ENCODE data around the gene PRXL2B. TPM values are rescaled to one million over a fixed set of nuclear protein-coding genes. Genes with fewer than 3 reads are reported as not detected.
"Not testable (repeated sequence)": the region's sequence is repeated elsewhere in the genome, so short reads cannot be mapped to it uniquely, and the experiment has no call there.

Gene PRXL2B
- total RNA-seq, 1 donor from 2014 or later: 34.7 TPM

DNA sequence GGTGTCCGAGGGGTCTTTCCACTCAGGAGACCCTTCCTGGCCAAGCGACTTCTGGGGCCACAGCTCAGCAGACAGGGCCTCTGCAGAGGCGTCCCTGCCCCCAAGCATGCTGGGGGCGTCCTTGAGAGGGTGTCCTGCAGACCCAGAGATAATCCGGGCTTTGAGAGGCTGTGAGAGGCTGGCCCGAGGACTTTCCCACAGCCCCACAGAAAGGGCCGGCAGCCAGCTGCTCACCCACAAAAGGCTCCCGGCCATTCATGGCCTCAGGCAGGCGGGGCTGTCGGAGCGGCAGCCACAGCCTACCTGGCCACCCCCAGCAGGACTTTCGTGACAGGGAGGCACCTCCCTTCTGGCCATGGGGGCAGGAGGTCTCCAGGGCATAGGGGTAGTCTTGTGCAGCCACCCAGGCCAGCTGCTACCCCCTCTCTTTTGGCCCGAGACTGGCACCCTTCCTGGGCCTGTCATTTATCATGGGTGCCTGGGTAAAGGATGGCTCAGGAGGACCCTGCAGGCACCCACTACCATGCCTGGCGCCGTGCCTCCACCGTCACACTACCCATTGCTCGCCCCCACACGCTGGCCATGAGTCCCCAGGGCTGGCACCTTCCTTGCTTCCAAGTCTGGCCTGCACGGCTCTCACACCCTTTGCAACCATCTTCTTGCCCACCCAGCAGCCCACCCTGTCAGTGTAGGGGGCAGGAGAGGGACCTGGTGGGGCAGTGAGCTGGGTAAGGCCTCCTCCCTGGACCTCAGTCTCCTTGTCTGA lies 41.5 kb upstream of the PRXL2B start:
- H3K4me1 Mint-ChIP-seq: peaks cover 26% of the 10 kb centered on the region
- TF ChIP-seq, protein P1, sequence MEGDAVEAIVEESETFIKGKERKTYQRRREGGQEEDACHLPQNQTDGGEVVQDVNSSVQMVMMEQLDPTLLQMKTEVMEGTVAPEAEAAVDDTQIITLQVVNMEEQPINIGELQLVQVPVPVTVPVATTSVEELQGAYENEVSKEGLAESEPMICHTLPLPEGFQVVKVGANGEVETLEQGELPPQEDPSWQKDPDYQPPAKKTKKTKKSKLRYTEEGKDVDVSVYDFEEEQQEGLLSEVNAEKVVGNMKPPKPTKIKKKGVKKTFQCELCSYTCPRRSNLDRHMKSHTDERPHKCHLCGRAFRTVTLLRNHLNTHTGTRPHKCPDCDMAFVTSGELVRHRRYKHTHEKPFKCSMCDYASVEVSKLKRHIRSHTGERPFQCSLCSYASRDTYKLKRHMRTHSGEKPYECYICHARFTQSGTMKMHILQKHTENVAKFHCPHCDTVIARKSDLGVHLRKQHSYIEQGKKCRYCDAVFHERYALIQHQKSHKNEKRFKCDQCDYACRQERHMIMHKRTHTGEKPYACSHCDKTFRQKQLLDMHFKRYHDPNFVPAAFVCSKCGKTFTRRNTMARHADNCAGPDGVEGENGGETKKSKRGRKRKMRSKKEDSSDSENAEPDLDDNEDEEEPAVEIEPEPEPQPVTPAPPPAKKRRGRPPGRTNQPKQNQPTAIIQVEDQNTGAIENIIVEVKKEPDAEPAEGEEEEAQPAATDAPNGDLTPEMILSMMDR (IDR thresholded peaks at IDR 0.05; ENCODE audit: unreplicated experiment): no peak
- DNase-seq (ENCODE audit: low spot score in 2 of 2, unreplicated experiment in 2 of 2): no peak
- H3K9me3 Mint-ChIP-seq: no peaks in the 10 kb centered on the region
- no peaks in the 10 kb centered on the region for H3K36me3 Mint-ChIP-seq
- H3K27me3 Mint-ChIP-seq (ENCODE audit: low read depth): peaks cover 1% of the 10 kb centered on the region
- H3K4me3 Mint-ChIP-seq: no peak overlapping the region
- H3K27ac Mint-ChIP-seq: peak overlapping the region; percentile 25

DNA sequence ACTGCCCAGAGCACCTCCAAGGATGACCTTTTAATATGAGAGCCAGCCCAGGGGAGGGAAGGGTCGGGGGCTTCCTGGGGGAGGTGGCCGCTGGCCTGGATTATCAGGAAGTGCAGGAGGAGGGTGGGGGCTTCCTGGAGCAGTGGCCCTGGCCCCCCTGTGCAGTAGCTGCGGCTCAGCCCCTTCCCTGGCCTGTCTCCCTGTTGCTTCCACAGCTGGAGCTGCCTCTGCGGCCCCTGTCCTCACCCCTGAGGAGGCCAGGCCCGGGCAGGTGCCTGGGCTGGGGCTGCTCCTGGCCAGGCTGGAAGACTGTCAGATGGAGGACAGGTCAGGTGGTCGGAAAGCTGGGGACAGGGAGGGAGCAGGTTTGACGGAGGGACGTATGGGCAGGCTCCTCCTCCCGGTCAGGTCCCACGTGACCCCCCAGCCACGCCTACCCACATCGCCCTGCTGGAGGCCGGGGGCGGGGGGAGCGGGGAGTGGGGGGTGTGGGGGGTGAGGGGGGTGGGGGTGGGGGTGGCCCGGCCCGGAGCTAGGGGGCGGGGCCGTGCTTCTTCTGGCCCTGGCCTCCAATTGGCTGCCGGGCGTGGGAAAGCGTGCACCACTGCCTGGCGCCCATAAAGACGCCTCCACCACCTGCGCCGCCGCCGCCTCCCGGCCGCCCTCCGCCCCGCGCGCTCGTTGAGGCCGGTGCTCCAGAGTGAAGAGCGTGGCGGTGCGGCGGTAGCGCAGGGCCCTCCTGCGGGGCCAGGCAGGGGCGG lies 40.6 kb upstream of the PRXL2B start:
- Mint-ChIP-seq H3K4me3 (no peak overlapping the region), H3K27me3 (ENCODE audit: low read depth) (peaks cover 1% of the 10 kb centered on the region), H3K9me3 (no peaks in the 10 kb centered on the region), H3K27ac (no peak overlapping the region), H3K4me1 (peaks cover 26% of the 10 kb centered on the region), H3K36me3 (no peaks in the 10 kb centered on the region)
- DNase-seq (ENCODE audit: low spot score in 2 of 2, unreplicated experiment in 2 of 2): peak; percentile 74 to 84
- TF ChIP-seq, protein P1 (IDR thresholded peaks at IDR 0.05; ENCODE audit: unreplicated experiment): no peak

DNA sequence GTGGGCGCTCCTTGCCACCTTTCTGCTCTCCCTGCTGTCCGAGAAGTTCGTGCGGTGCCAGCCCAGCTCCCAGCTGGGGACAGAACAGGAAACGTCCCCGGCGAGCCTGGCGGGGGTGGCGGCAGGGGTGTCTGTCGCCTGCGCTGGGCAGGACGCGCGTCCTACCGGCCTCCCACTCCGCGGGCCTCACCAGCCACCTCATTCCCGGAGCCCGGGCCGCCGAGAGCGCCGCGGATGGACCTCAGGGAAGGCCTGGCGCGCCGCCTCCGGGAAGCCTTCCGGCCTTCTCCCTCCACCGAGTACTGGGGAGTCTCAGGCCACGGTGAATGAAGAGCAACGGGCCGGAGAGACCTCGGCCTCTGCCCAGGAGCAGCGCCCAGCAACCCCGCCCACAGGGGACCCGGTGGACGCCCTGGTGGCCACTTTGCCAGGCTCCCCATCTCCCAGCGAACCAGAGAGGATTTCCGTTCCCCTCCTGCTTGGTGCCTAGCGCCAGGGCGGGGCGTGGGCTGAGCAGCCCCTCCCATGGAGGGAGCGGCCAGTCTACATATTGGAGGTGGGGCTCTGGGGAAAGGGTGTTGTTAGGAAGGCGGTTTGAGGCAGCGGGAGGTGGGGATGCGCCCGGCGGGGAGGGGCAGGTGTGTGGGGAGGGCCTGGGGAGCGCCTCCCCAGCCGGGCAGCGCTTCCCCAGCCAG lies 39.9 kb upstream of the PRXL2B start:
- H3K27ac Mint-ChIP-seq: no peak overlapping the region
- no peaks in the 10 kb centered on the region for H3K36me3 Mint-ChIP-seq
- no peaks in the 10 kb centered on the region for H3K9me3 Mint-ChIP-seq
- no peaks in the 10 kb centered on the region for H3K27me3 Mint-ChIP-seq (ENCODE audit: low read depth)
- H3K4me1 Mint-ChIP-seq: peaks cover 22% of the 10 kb centered on the region
- peak overlapping the region; percentile 64 for H3K4me3 Mint-ChIP-seq
- DNase-seq (ENCODE audit: low spot score in 2 of 2, unreplicated experiment in 2 of 2): no peak
- TF ChIP-seq, protein P1 (IDR thresholded peaks at IDR 0.05; ENCODE audit: unreplicated experiment): no peak

DNA sequence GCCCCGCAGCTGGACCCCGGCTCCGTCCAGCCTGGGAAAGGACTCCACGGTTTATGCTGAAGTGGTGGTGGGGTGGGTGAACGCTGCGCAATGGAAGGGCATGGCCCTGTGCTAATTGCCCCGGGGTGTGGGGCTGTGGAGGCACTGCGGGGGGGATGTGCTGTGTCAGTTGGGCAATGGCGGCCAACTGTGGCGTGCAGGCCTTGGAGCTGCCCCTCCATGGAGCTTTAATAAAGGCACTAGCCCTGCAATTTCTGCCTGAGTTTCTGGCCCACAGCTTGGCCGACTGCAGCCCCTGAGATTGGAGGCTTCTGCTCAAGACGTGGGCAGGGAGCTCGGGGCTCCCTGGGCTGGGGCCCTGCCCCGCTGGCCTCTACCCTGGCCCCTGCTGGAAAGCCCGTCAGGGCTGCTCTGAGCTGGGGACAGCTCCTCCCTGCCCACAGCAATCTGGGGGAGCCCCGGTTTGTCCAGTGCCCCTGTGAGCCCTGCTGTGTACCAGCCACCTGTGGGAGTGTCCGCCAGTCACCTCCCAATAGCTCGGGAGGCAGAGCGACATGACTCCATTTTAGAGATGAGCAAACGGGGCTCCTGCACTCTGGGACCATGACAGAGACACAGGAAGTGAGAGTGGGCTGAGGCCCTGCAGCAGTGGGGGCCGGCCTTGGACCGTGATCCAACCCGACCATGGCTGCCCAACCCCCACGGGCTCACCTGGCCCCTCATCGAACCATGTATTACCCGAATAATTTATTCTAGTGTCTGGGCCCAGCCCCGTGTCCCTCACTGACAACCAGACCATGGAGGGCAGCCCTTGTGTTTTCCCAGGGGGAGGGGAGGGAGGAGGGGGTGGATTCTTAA lies 39.1 kb upstream of the PRXL2B start:
- Mint-ChIP-seq H3K9me3 (no peaks in the 10 kb centered on the region), H3K36me3 (no peaks in the 10 kb centered on the region), H3K27ac (peak overlapping the region; percentile 79), H3K4me3 (peak overlapping the region; percentile 48), H3K4me1 (peaks cover 20% of the 10 kb centered on the region), H3K27me3 (ENCODE audit: low read depth) (no peaks in the 10 kb centered on the region)
- TF ChIP-seq, protein P1 (IDR thresholded peaks at IDR 0.05; ENCODE audit: unreplicated experiment): no peak
- DNase-seq (ENCODE audit: low spot score in 2 of 2, unreplicated experiment in 2 of 2): no peak

DNA sequence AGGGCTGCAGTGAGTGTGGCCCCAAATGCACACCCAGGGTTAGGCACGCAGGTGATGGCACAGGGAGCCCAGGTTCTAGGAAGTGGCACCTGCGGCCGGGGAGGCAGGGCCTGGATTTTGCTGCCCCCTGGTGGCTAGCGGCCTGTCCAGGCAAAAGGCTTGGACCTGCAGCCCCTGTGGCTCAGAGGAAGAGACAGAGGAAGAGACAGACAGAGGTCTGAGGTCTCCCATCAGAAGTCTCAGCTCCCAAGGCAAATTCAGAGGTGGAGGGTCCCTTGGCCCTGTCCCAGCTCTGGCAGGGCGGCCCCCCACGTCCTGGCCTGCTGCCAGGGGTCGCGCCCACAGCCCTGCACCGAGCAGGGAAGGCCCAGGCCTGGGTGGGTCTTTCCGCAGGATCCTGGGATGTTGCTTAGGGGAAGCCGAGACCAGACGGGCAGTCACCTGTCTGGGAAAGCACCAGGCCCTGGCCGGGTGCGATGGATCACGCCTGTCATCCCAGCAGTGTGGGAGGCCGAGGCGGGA lies 38.4 kb upstream of the PRXL2B start:
- Mint-ChIP-seq H3K27ac (no peak overlapping the region), H3K27me3 (ENCODE audit: low read depth) (no peaks in the 10 kb centered on the region), H3K4me3 (no peak overlapping the region), H3K4me1 (peaks cover 20% of the 10 kb centered on the region), H3K36me3 (no peaks in the 10 kb centered on the region), H3K9me3 (no peaks in the 10 kb centered on the region)
- DNase-seq (ENCODE audit: low spot score in 2 of 2, unreplicated experiment in 2 of 2): peak; percentile 73 to 88
- TF ChIP-seq, protein P1 (IDR thresholded peaks at IDR 0.05; ENCODE audit: unreplicated experiment): peak; percentile 91

DNA sequence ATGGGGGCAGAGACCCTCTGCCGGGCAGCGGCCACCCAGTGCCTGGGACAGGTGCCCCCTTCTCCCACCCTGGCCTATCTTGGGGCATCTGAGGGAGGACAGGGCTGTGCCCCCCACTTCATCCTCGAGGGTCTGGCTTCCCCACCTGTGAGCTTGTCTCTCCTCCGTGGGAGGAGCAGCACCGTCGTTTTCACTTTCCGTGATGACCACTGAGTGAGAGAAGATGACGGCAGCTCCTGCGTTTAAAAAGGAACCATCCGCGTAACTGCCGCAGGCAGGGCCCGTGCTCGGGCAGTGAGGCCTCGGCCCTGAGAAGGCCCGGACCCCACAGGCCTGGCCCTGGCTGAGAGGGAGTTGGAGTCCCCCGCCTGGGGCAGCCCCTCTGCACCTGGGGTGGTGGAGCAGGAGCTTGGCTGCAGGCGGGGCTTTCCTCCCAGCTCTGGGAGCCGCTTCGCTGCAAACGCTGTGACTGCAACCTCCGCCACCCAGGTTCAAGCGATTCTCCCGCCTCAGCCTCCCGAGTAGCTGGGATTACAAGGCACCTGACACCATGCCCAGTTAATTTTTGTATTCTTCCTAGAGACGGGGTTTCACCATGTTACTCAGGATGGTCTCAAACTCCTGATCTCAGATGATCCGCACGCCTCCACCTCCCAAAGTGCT lies 37.1 kb upstream of the PRXL2B start:
- not testable (repeated sequence) for H3K27me3 Mint-ChIP-seq (ENCODE audit: low read depth); DNase-seq (ENCODE audit: low spot score in 2 of 2, unreplicated experiment in 2 of 2); H3K9me3 Mint-ChIP-seq; H3K36me3 Mint-ChIP-seq; H3K4me3 Mint-ChIP-seq; H3K27ac Mint-ChIP-seq
- peaks cover 14% of the 10 kb centered on the region for H3K4me1 Mint-ChIP-seq

DNA sequence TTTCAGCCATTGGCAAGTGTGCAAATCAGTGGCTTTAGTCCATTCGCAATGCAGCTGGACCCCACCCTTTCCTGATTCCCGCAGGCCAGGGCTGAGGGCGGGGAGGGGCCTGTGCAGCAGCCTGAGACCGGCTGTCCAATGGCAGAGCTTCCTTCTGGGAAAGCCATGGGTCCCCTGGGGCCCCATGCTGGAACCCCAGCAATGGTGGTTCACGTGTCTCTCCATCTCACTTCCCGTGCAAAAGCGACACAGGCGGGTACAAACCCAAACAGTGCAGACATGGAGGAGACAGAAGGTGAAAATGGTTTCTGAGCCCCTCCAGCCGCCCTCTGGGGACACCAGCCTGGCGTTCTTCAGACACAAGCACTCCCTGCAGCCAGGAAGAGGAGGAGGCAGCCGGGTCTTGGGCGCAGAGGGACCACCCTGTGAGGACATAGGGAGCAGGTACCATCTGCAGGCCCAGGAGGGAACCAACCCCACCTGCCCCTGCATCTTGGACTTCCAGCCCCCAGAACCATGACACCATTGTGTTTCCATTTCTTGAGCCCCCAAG lies 36.2 kb upstream of the PRXL2B start:
- not testable (repeated sequence) for H3K9me3 Mint-ChIP-seq; H3K27me3 Mint-ChIP-seq (ENCODE audit: low read depth); H3K4me3 Mint-ChIP-seq; DNase-seq (ENCODE audit: low spot score in 2 of 2, unreplicated experiment in 2 of 2); H3K27ac Mint-ChIP-seq; H3K4me1 Mint-ChIP-seq; H3K36me3 Mint-ChIP-seq

All from mesothelial cell of epicardium (in vitro differentiated cells).